Keratinocyte (primary cell): ENCODE data around the gene FLRT1. TPM values are rescaled to one million over a fixed set of nuclear protein-coding genes. Genes with fewer than 3 reads are reported as not detected.

ENCODE experiments used
- DNase-seq: peaks from one replicate; pipeline ENCODE4 v3.0.0-alpha.2; 2011; ENCODE audit warnings: low read depth, missing footprints, low spot score
- FAIRE-seq: peaks from 2 replicates; lab custom pipeline; 2011; peaks lifted over from hg19 to GRCh38; lab: Jason Lieb, UNC
- H2AFZ ChIP-seq: 2 replicates; pipeline ENCODE4 v1.6.0; 2012; ENCODE audit warnings: low read length, control low read depth, inconsistent platforms; ENCODE audit not compliant: control insufficient read depth
- H3K27ac ChIP-seq: 2 replicates; pipeline ENCODE4 v1.5.1; 2011; ENCODE audit warnings: low read length; ENCODE audit not compliant: control insufficient read depth, insufficient read depth
- H3K27me3 ChIP-seq: 3 replicates; pipeline ENCODE4 v1.6.0; 2011; ENCODE audit warnings: low read length; ENCODE audit not compliant: control insufficient read depth, insufficient read depth; ENCODE audit errors: extremely low read depth
- H3K36me3 ChIP-seq, 2 experiments: 2 replicates in 1 of 2; 3 replicates in 1 of 2; pipeline ENCODE4 v1.5.1; 2011; ENCODE audit warnings: low read length in 2 of 2, mild to moderate bottlenecking in 1 of 2; ENCODE audit not compliant: control insufficient read depth in 2 of 2, insufficient read depth in 2 of 2; ENCODE audit errors: extremely low read depth in 1 of 2
- H3K4me1 ChIP-seq: 3 replicates; pipeline ENCODE4 v1.5.1; 2011; ENCODE audit warnings: low read length; ENCODE audit not compliant: control insufficient read depth, insufficient read depth; ENCODE audit errors: extremely low read depth
- H3K4me2 ChIP-seq: 3 replicates; pipeline ENCODE4 v1.6.0; 2011; ENCODE audit warnings: low read depth, low read length; ENCODE audit not compliant: control insufficient read depth, insufficient read depth; ENCODE audit errors: extremely low read depth
- H3K4me3 ChIP-seq, 3 experiments: fragments of 200-600 bp in 1 of 3; sonication (generic) in 1 of 3; 2 replicates in 2 of 3; 3 replicates in 1 of 3; pipeline ENCODE4 v1.5.1; 2011 to 2016; ENCODE audit warnings: low read length in 3 of 3, mild to moderate bottlenecking in 3 of 3, control low read depth in 2 of 3, inconsistent platforms in 1 of 3, low read depth in 1 of 3, mixed read lengths in 1 of 3, mixed run types in 1 of 3, moderate library complexity in 1 of 3; ENCODE audit not compliant: control insufficient read depth in 2 of 3, insufficient read depth in 2 of 3; ENCODE audit errors: extremely low read depth in 1 of 3
- H3K79me2 ChIP-seq: 2 replicates; pipeline ENCODE4 v1.6.0; 2012; ENCODE audit warnings: low read length; ENCODE audit not compliant: control insufficient read depth, insufficient read depth
- H3K9ac ChIP-seq: 3 replicates; pipeline ENCODE4 v1.6.0; 2011; ENCODE audit warnings: low read length; ENCODE audit not compliant: control insufficient read depth, insufficient read depth; ENCODE audit errors: extremely low read depth
- H3K9me1 ChIP-seq: 3 replicates; pipeline ENCODE4 v1.6.0; 2011; ENCODE audit warnings: low read length; ENCODE audit not compliant: control insufficient read depth, insufficient read depth; ENCODE audit errors: extremely low read depth
- H3K9me3 ChIP-seq: 2 replicates; pipeline ENCODE4 v1.5.1; 2012; ENCODE audit warnings: low read depth, low read length; ENCODE audit not compliant: control insufficient read depth
- H4K20me1 ChIP-seq: 3 replicates; pipeline ENCODE4 v1.6.0; 2011; ENCODE audit warnings: low read length; ENCODE audit not compliant: control insufficient read depth, insufficient read depth; ENCODE audit errors: extremely low read depth
- EZH2 ChIP-seq: IDR thresholded peaks from one replicate; pipeline ENCODE4 v1.6.1; 2012; ENCODE audit warnings: inconsistent platforms, mild to moderate bottlenecking, low read length, moderate library complexity
- dilution Hi-C: fragments of 300-500 bp; cut with MboI; formaldehyde crosslinking; loops from one replicate; pipeline ENCODE4 v1.7.0; 2020; ENCODE audit warnings: low sequenced_read_pairs; ENCODE audit not compliant: extremely low pct_ligation_motif_present
- polyA plus RNA-seq, 5 experiments: library from polyadenylated mRNA; depleted of rRNA in 3 of 5; stranded (reverse) in 3 of 5; stranded (forward) in 1 of 5; unstranded in 1 of 5; fragments of >200 nt; gene quantifications; 1 replicate in 1 of 5; 2 replicates in 3 of 5; 3 replicates in 1 of 5; pipeline versions ENCODE4 v1.2.1 to v1.2.3, GENCODE V29; 2011 to 2012; ENCODE audit warnings: missing spikeins in 2 of 5, low read depth in 1 of 5, low replicate concordance in 1 of 5
- TF ChIP-seq, protein P1 (sequence below), 3 experiments: IDR thresholded peaks in 1 of 3; conservative IDR thresholded peaks in 1 of 3; optimal IDR thresholded peaks in 1 of 3; 2 replicates in 2 of 3; 3 replicates in 1 of 3; pipeline versions ENCODE3 to v1.5.1; 2011; ENCODE audit warnings: low read length in 3 of 3, mild to moderate bottlenecking in 3 of 3, moderate library complexity in 2 of 3, control low read depth in 1 of 3, inconsistent platforms in 1 of 3; ENCODE audit not compliant: insufficient read depth in 2 of 3; ENCODE audit errors: extremely low read depth in 1 of 3

The FLRT1 gene
- polyA plus RNA-seq, 1 donor (not counting 4 experiments of a cell fraction or from before 2014, with no cell fraction given): not detected

DNA sequence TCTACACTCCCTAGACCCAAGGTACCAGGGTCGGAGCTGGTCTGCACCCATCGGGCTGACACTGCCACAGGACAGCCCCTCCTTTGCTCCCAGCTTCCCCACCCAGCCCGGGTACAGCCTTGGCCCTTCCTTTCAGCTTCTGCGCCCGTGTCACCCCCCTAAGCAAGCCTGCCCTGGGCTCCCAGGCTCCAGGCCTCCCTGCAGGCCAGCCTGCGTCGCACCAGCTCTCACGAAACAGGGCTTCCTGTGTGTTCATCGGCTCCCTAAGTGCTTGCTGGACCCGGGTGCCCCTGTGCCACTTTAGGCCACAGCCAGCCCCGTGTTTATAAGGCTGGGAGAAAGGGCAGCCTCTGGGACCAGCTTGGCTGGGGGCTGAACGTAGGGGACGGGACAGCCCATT is 21.1 kb downstream of the FLRT1 start:
- FAIRE-seq: no peak
- Histone ChIP-seq H3K9me1 (no peaks in the 10 kb centered on the region), H3K4me3 (no peak overlapping the region), H3K79me2 (no peaks in the 10 kb centered on the region), H3K4me1 (no peaks in the 10 kb centered on the region), H3K27ac (no peak overlapping the region), H4K20me1 (peaks cover 4% of the 10 kb centered on the region), H3K9ac (no peak overlapping the region), H3K9me3 (no peaks in the 10 kb centered on the region), H3K36me3 (no peaks in the 10 kb centered on the region), H3K4me2 (no peak overlapping the region), H3K27me3 (peaks cover 19% of the 10 kb centered on the region), H2AFZ (no peak overlapping the region)
- no peak for DNase-seq
- TF ChIP-seq EZH2: no peak
- TF ChIP-seq, protein P1, sequence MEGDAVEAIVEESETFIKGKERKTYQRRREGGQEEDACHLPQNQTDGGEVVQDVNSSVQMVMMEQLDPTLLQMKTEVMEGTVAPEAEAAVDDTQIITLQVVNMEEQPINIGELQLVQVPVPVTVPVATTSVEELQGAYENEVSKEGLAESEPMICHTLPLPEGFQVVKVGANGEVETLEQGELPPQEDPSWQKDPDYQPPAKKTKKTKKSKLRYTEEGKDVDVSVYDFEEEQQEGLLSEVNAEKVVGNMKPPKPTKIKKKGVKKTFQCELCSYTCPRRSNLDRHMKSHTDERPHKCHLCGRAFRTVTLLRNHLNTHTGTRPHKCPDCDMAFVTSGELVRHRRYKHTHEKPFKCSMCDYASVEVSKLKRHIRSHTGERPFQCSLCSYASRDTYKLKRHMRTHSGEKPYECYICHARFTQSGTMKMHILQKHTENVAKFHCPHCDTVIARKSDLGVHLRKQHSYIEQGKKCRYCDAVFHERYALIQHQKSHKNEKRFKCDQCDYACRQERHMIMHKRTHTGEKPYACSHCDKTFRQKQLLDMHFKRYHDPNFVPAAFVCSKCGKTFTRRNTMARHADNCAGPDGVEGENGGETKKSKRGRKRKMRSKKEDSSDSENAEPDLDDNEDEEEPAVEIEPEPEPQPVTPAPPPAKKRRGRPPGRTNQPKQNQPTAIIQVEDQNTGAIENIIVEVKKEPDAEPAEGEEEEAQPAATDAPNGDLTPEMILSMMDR (optimal IDR thresholded peaks at IDR 0.05 in 1 of 3, IDR thresholded peaks at IDR 0.05 in 1 of 3, conservative IDR thresholded peaks at IDR 0.05 in 1 of 3; ENCODE audit: extremely low read depth in 1 of 3, insufficient read depth in 2 of 3, low read length in 3 of 3): no peak
- dilution Hi-C loops: no loop called here

DNA sequence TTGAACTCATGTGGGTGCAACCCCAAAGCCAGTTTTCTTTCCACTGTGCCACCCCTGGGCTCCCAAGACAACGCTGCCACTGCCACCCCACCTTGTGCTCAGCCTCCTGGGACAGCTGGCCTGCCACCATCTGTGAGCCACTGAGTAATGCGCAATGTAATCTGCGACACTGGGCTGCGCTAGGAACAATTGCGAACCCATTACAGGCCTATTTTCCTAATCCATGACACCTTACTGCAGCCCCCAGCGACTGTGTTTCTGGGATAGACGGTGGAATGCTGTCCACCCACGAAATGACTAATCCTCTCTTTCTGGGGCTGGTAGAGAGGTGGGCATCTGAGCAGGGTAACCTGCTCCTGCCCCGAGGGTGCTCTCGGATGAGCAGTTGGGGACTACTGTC is 22.2 kb downstream of the FLRT1 start:
- no peak overlapping the region for H3K4me2 ChIP-seq
- H3K27ac ChIP-seq: no peak overlapping the region
- no peak for FAIRE-seq
- no peaks in the 10 kb centered on the region for H3K9me3 ChIP-seq
- H3K9me1 ChIP-seq: no peaks in the 10 kb centered on the region
- no peaks in the 10 kb centered on the region for H3K79me2 ChIP-seq
- dilution Hi-C loops: no loop called here
- TF ChIP-seq, protein P1 (optimal IDR thresholded peaks at IDR 0.05 in 1 of 3, IDR thresholded peaks at IDR 0.05 in 1 of 3, conservative IDR thresholded peaks at IDR 0.05 in 1 of 3; ENCODE audit: extremely low read depth in 1 of 3, insufficient read depth in 2 of 3, low read length in 3 of 3): no peak
- TF ChIP-seq EZH2: no peak
- no peaks in the 10 kb centered on the region for H3K4me1 ChIP-seq
- H3K27me3 ChIP-seq: peaks cover 19% of the 10 kb centered on the region
- H3K9ac ChIP-seq: no peak overlapping the region
- peaks cover 4% of the 10 kb centered on the region for H4K20me1 ChIP-seq
- no peaks in the 10 kb centered on the region for H3K36me3 ChIP-seq
- DNase-seq: no peak
- H2AFZ ChIP-seq: no peak overlapping the region
- no peak overlapping the region for H3K4me3 ChIP-seq
